B cell (primary cell): ENCODE data around the gene DRC1. TPM values are rescaled to one million over a fixed set of nuclear protein-coding genes. Genes with fewer than 3 reads are reported as not detected.

Experiments
- ATAC-seq: fragments of 200-7000 bp; cut with Tn5 transposase; one replicate; pipeline ENCODE4 v1.10.0; 2021; ENCODE audit warnings: low read depth, mild to moderate bottlenecking, moderate number of reproducible peaks, moderate library complexity
- CTCF ChIA-PET: fragments of 350-600 bp; sonication (Branson Sonifier 250); formaldehyde crosslinking; loops from one replicate; lab custom pipeline; 2021; ENCODE audit warnings: antibody characterized with exemption, inconsistent platforms; lab: Charles Lee
- POLR2A ChIA-PET: fragments of 350-600 bp; sonication (Branson Sonifier 250); formaldehyde crosslinking; loops from one replicate; lab custom pipeline; 2021; ENCODE audit warnings: antibody characterized with exemption; lab: Charles Lee
- DNase-seq: peaks from one replicate; pipeline ENCODE4 v3.0.0; 2013
- H2AFZ ChIP-seq: 2 replicates; pipeline ENCODE4 v1.6.1; 2012; ENCODE audit warnings: mild to moderate bottlenecking, low read depth, low read length; ENCODE audit not compliant: insufficient read depth, poor library complexity, severe bottlenecking
- H3K27ac ChIP-seq, 2 donors: 1 replicate in 1 of 2; 2 replicates in 1 of 2; pipeline ENCODE4 v1.5.1; 2012 to 2013; ENCODE audit warnings: low read length in 2 of 2, mild to moderate bottlenecking in 2 of 2, moderate library complexity in 1 of 2
- H3K27me3 ChIP-seq, 4 experiments: fragments of 200-600 bp in 1 of 4; sonication (generic) in 1 of 4; replicated peaks in 1 of 4; 1 replicate in 2 of 4; 2 replicates in 2 of 4; pipeline versions ENCODE4 v1.6.1 to v1.7.0; 2013 to 2016; ENCODE audit warnings: low read length in 3 of 4, mild to moderate bottlenecking in 2 of 4, mixed read lengths in 1 of 4, moderate library complexity in 1 of 4; ENCODE audit not compliant: insufficient read depth in 4 of 4, control insufficient read depth in 3 of 4; ENCODE audit errors: control extremely low read depth in 1 of 4
- H3K36me3 ChIP-seq, 2 experiments: replicated peaks in 1 of 2; 1 replicate in 1 of 2; 2 replicates in 1 of 2; pipeline versions ENCODE4 v1.6.1 to v1.7.1; 2013; ENCODE audit warnings: low read length in 1 of 2; ENCODE audit not compliant: insufficient read depth in 2 of 2, control insufficient read depth in 1 of 2; ENCODE audit errors: control extremely low read depth in 1 of 2, extremely low read depth in 1 of 2
- H3K4me1 ChIP-seq, 2 donors: fragments of 200-600 bp in 1 of 2; sonication (generic) in 1 of 2; 1 replicate in 1 of 2; 2 replicates in 1 of 2; pipeline versions ENCODE4 v1.5.1 to v1.6.1; 2013 to 2017; ENCODE audit warnings: low read length in 2 of 2; ENCODE audit not compliant: control insufficient read depth in 2 of 2, insufficient read depth in 2 of 2
- H3K4me2 ChIP-seq: replicated peaks from 2 replicates; pipeline ENCODE3; 2012; ENCODE audit warnings: mild to moderate bottlenecking, low read depth, low read length; ENCODE audit not compliant: poor library complexity, severe bottlenecking
- H3K4me3 ChIP-seq, 5 experiments: fragments of 200-600 bp in 1 of 5; sonication (generic) in 1 of 5; 1 replicate in 3 of 5; 2 replicates in 2 of 5; pipeline versions ENCODE4 v1.5.1 to v1.7.0; 2011 to 2016; ENCODE audit warnings: low read length in 4 of 5, mild to moderate bottlenecking in 4 of 5, low read depth in 2 of 5, control low read depth in 1 of 5, moderate library complexity in 1 of 5; ENCODE audit not compliant: insufficient read depth in 1 of 5; ENCODE audit errors: control extremely low read depth in 1 of 5, extremely low read depth in 1 of 5
- H3K79me2 ChIP-seq: fragments of 200-600 bp; sonication (generic); one replicate; pipeline ENCODE4 v1.6.0; 2016; ENCODE audit warnings: low read length; ENCODE audit not compliant: control insufficient read depth, insufficient read depth
- H3K9ac ChIP-seq: fragments of 200-600 bp; sonication (generic); 2 replicates; pipeline ENCODE4 v1.6.1; 2017; ENCODE audit warnings: mild to moderate bottlenecking, low read length, moderate library complexity
- H3K9me3 ChIP-seq, 3 donors: one replicate each; pipeline versions ENCODE4 v1.6.1 to v1.7.1; 2013; ENCODE audit warnings: low read length in 2 of 3; ENCODE audit not compliant: control insufficient read depth in 2 of 3, insufficient read depth in 1 of 3; ENCODE audit errors: control extremely low read depth in 1 of 3
- H4K20me1 ChIP-seq: 2 replicates; pipeline ENCODE4 v1.6.0; 2012; ENCODE audit warnings: mild to moderate bottlenecking, low read length; ENCODE audit not compliant: insufficient read depth, control insufficient read depth, poor library complexity, severe bottlenecking
- H3K27ac Mint-ChIP-seq: one replicate; pipeline ENCODE4 v1.8.0; 2021; ENCODE audit warnings: mixed read lengths
- H3K27me3 Mint-ChIP-seq: one replicate; pipeline ENCODE4 v1.8.0; 2021; ENCODE audit warnings: mixed read lengths
- H3K4me1 Mint-ChIP-seq: one replicate; pipeline ENCODE4 v1.8.0; 2021; ENCODE audit warnings: mixed read lengths
- H3K4me3 Mint-ChIP-seq: one replicate; pipeline ENCODE4 v1.8.0; 2021; ENCODE audit warnings: mixed read lengths
- H3K9me3 Mint-ChIP-seq: one replicate; pipeline ENCODE4 v1.8.0; 2022; ENCODE audit warnings: mixed read lengths; ENCODE audit not compliant: insufficient read depth
- EZH2 ChIP-seq: IDR thresholded peaks from 2 replicates; pipeline ENCODE4 v1.6.1; 2012; ENCODE audit warnings: borderline replicate concordance, low read depth, mild to moderate bottlenecking, moderate library complexity, low read length; ENCODE audit not compliant: insufficient read depth, poor library complexity, severe bottlenecking
- whole genome bisulfite sequencing: methylation state at CpG from one replicate; pipeline ENCODE4 v1.1.5; 2013; ENCODE audit warnings: missing lambda C conversion rate; ENCODE audit not compliant: insufficient coverage; 5-methylcytosine and 5-hydroxymethylcytosine counted together
- intact Hi-C: fragments of 100-400 bp; cut with micrococcal nuclease; formaldehyde crosslinking; loops from one replicate; pipeline ENCODE4 v1.10.0; 2022
- polyA plus RNA-seq: library from polyadenylated mRNA; depleted of rRNA; stranded (reverse); fragments of >200 nt; gene quantifications from 2 replicates; pipeline ENCODE4 v1.2.3, GENCODE V29; 2012
- total RNA-seq, 2 donors: library from RNA; stranded (reverse); fragments of 120-200 nt in 1 of 2; gene quantifications; 1 replicate in 1 of 2; 2 replicates in 1 of 2; pipeline versions ENCODE4 v1.2.3 to v1.2.4, GENCODE V29; 2013 to 2022
- TF ChIP-seq, protein P1 (sequence below): fragments of 200-600 bp; IDR thresholded peaks from one replicate; pipeline ENCODE4 v1.8.0; 2022; ENCODE audit warnings: antibody characterized with exemption, mild to moderate bottlenecking

The DRC1 gene
- total and polyA plus RNA-seq, 2 donors (not counting 1 experiment from before 2014, with no cell fraction given) = not detected

DNA sequence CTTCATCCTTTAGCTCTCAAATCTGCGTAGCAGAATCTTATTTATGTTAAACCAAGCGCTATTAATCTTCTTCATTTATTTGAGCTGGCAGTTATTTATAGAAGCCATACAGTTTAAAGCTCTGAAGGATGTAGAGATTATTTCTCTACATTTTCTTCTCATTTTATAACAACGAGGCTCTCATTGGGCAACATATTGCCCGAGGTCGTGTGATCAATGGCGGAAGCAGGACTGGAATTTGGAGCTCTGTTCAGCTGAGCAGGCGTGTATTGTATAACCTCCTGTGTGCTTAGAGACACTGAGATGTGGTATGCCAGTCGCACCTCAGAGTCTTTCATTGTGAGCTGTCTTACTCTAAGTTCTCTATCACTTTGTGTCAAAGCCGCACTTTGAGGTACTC is 17.5 kb upstream of the DRC1 start:
- Histone ChIP-seq H3K4me3 (no peak overlapping the region), H3K27me3 (no peaks in the 10 kb centered on the region), H3K36me3 (peaks cover 8 to 24% of the 10 kb centered on the region in 2 experiments), H3K9ac (no peak overlapping the region), H2AFZ (no peak overlapping the region), H3K9me3 (no peaks in the 10 kb centered on the region), H4K20me1 (no peaks in the 10 kb centered on the region), H3K27ac (no peak overlapping the region), H3K79me2 (no peaks in the 10 kb centered on the region), H3K4me2 (no peak overlapping the region), H3K4me1 (no peaks in the 10 kb centered on the region)
- Mint-ChIP-seq H3K27me3 (no peaks in the 10 kb centered on the region), H3K9me3 (no peaks in the 10 kb centered on the region), H3K27ac (no peak overlapping the region), H3K4me1 (no peaks in the 10 kb centered on the region), H3K4me3 (no peak overlapping the region)
- TF ChIP-seq EZH2 = no peak
- TF ChIP-seq, protein P1, sequence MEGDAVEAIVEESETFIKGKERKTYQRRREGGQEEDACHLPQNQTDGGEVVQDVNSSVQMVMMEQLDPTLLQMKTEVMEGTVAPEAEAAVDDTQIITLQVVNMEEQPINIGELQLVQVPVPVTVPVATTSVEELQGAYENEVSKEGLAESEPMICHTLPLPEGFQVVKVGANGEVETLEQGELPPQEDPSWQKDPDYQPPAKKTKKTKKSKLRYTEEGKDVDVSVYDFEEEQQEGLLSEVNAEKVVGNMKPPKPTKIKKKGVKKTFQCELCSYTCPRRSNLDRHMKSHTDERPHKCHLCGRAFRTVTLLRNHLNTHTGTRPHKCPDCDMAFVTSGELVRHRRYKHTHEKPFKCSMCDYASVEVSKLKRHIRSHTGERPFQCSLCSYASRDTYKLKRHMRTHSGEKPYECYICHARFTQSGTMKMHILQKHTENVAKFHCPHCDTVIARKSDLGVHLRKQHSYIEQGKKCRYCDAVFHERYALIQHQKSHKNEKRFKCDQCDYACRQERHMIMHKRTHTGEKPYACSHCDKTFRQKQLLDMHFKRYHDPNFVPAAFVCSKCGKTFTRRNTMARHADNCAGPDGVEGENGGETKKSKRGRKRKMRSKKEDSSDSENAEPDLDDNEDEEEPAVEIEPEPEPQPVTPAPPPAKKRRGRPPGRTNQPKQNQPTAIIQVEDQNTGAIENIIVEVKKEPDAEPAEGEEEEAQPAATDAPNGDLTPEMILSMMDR = no peak
- WGBS = 100% methylated on average over 2 of the region's 9 CpGs
- ATAC-seq (no peak), DNase-seq (no peak)
- ChIA-PET POLR2A (no interaction called here), CTCF (no interaction called here)
- intact Hi-C loops = no loop called here

DNA sequence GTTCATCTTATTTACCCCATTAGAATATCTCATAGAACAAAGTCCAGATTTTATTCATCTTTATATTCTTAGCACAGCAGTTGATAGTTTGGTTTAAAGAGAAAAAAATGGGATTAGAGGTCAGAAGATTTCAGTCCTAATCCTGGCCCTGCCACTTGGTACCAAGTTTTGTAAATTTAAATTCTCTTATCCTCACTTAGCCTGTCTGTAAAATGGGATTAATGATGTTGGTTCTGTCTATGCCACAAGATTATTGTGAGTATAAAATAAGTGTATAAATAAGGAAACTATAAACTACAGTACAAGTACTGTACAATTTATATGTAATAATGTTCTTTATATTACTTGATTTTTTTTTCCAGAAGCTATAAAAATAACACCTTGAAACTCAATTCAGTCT is 17.1 kb upstream of the DRC1 start:
- Mint-ChIP-seq H3K27me3 (no peaks in the 10 kb centered on the region), H3K4me3 (no peak overlapping the region), H3K9me3 (no peaks in the 10 kb centered on the region), H3K4me1 (no peaks in the 10 kb centered on the region), H3K27ac (no peak overlapping the region)
- Histone ChIP-seq H3K4me1 (no peaks in the 10 kb centered on the region), H3K36me3 (peaks cover 8 to 28% of the 10 kb centered on the region in 2 experiments), H4K20me1 (no peaks in the 10 kb centered on the region), H3K27me3 (no peaks in the 10 kb centered on the region), H3K4me2 (no peak overlapping the region), H3K79me2 (no peaks in the 10 kb centered on the region), H3K9ac (no peak overlapping the region), H3K9me3 (no peaks in the 10 kb centered on the region), H2AFZ (no peak overlapping the region), H3K4me3 (no peak overlapping the region), H3K27ac (no peak overlapping the region)
- TF ChIP-seq, protein P1 = no peak
- no peak for TF ChIP-seq EZH2
- intact Hi-C loops = no loop called here
- ChIA-PET CTCF (no interaction called here), POLR2A (no interaction called here)
- no peak for ATAC-seq
- DNase-seq = no peak
